GM19043 (cell line): ENCODE measurements around the gene CALN1.

Experiments used
- ATAC-seq: cut with Tn5 transposase; IDR thresholded peaks from one replicate; pipeline ENCODE4 v1.9.1; 2021; ENCODE audit warnings: low read depth; ENCODE audit not compliant: unreplicated experiment

The CALN1 gene

DNA sequence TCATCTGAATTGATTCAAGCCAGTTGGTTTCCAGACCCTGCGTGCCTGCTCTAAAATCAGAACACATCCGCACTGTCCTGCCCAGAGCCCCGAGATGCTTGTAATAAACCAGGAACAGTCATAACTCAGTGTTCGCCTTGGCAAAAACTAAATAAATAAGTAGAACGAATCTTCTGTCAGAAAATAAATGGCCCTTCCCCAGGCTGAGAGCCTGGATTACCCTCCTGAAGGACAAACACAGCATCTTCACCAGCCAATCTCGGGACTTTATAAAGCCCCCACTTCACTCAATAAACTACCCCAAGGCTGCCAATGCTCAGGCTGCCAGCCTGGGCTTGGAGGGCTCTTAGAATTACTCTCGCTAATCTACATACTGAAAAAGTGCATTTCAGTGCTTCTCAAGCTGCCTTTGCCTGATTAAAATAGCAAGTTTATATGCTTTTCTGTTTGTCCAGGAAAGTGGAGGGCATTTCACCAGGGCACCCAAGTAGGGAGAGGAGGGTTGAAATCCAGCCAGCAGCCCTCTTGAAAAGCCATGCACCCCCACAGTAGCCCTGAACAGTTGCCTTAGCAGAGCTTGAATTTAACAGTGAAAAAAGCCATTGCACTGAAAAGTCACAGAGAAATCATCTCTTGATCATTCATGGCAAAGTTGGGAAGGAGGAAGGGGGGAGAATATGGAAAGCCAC is 136.6 kb downstream of the CALN1 start:
- no peak for ATAC-seq

GRCh38 chr7:72272479-72272878 is 139.7 kb downstream of the CALN1 start:
- ATAC-seq: no peak

DNA sequence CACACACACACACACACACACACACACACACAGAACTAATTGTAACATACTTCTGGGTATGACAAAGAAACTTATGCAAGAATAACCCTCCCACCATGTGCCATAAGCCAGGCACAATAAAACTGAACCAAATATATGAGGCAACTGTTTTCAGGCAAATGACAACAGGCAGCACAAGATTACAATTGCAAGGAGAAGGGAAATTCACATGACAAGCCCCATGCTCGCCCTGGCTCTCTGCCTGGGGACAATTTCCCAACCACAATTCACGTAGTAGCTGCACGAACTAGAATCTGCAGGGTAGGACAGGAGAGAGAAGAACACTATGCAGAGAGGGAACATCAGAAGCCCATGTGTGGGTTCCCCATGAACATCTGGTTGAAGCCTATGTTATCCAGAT is 143.3 kb downstream of the CALN1 start:
- no peak for ATAC-seq

- no peak for ATAC-seq
Observed at GRCh38 chr7:72268090-72268489, 144.0 kb downstream of the CALN1 start.

- ATAC-seq: no peak
Observed at GRCh38 chr7:72267291-72267800, 144.8 kb downstream of the CALN1 start.

GRCh38 chr7:72266771-72267170 is 145.4 kb downstream of the CALN1 start:
- ATAC-seq: no peak

DNA sequence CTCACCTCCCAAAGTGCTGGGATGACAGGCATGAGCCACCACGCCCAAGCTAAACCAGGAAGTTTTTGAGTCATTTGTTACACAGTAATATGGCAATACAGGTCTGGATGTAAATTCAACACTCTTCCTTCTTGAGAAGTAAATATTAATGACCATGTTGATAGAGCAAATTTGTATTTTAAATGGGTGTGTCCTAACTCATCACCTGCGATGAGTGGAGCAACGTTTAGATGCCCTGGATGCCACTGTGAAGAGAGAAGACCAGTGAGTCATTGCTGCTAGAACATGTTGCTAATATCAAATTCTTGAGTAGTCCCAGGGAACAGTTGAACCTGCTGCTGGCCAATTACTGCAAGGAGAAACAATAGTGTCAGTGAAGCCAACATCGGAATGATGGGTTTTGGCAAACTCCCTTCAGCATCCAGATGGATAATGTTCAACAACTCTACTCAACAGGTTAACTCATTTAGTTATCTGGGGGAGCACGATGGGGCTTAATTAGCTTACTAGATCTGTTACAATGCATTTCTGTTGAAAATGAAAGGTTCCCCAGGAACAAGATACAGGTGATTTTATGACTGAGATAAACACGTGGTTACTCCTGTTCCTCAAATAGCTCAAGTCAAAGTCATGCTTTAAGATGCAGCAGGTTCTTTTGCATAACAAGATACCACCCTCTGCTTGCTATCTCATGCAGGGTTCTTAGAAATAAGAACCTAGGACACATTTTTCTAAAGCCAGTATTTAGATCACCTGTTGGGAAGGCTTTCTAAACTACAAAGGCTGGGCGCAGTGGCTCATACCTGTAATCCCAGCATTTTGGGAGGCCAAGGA is 146.8 kb downstream of the CALN1 start:
- no peak for ATAC-seq

- no peak for ATAC-seq
Observed at GRCh38 chr7:72260406-72260805, 151.7 kb downstream of the CALN1 start.

- no peak for ATAC-seq
Observed at GRCh38 chr7:72258074-72258473, 154.1 kb downstream of the CALN1 start.

DNA sequence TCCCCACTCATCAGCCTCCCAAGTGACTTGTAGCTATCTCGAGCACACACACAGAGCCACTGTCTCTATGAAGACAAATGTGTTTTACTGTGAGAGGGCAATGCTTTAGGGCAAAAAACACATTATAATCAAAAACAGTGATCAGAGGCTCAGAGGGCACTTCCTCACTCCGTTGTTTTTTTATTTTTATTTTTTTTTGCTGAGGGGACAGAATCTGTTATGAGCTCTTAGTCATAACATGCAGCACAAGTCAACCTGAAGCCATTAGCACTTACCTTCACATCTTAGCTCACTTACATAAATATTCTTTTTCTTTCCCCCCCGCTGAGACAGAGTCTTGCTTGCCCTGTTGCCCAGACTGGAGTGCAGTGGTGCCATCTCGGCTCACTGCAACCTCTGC is 157.7 kb downstream of the CALN1 start:
- ATAC-seq: no peak

DNA sequence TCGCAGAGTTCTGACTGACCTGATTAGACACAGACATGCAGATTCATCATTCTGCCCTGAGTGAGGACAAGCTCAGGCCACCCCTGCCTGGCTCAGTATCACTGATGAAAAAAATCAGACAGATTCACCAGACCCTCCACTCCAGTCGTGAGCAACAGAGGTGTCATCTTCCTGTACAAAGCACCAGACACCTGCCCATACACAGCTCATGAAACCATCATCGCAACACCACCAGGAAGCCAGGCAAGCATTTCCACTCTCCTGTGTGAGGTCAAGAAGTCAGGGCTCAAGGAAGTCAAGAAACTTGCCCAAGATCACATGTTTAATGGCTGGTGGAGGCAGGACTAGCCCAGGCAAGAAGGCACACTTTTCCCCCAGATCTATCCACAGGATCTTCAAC is 163.0 kb downstream of the CALN1 start:
- no peak for ATAC-seq

DNA sequence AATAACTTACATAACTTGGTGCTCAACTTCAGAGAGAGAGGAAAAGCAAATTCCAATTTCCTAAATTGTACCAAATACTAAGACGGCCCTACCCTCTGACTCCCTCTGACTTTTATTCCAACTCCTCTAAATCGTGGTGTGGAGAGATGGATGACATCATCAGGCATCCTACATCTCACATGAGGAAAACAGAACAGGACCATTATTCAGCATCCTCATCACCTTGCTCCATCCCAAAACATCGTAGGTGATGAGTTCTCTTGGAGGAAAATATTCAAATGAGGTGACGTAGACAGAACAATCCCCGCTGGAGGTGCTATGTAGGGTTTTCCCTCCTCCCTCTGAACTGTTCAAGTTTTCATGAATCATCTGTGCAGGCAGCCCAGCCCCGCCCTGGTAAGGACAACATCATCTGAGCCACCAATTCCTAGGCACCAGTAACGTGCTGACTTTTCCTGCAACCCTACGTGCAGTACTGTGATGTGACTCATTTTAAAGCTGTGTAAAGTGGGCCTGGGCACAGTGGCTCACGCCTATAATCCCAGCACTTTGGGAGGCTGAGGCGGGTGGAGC is 167.2 kb downstream of the CALN1 start:
- ATAC-seq: no peak

DNA sequence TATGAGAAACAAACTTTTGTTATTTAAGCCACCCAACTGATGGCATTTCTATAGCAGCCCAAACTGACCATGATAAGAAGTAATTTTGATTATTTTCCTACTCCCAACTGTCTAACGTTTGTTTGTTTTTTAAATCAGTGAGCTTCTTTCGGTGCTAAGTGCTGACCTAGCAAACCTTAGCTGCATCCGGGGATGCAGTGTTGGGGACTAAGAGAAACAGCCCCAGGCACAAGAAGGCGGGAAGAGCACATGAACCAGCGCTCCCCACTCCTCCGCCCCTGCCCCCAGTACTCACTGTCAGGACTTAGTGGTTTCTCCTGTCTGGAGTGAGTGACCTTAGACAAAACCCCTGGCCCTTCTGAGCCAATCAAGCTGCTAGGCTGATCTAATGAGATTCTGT is 168.8 kb downstream of the CALN1 start:
- ATAC-seq: no peak

DNA sequence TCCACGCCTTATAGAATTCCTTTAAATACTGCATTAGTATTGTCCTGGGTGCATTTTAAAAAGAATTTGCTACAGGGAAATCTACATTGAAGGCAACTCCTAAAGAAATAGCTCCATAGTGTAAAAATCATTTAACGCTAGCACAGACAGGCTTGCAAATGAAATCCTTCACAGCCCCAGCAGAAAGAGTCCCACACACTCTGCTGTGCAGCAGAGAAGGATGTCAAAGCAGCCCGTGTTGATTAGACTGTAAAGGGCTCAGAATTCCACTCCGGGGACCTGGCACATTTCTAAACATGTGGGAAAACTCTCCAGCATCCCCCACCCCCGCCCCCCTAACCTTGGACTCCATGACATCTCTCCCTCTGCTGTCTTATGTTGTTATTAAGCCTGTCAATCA is 176.8 kb downstream of the CALN1 start:
- ATAC-seq: no peak

- ATAC-seq: no peak
Observed at GRCh38 chr7:72234086-72234485, 178.1 kb downstream of the CALN1 start.

DNA sequence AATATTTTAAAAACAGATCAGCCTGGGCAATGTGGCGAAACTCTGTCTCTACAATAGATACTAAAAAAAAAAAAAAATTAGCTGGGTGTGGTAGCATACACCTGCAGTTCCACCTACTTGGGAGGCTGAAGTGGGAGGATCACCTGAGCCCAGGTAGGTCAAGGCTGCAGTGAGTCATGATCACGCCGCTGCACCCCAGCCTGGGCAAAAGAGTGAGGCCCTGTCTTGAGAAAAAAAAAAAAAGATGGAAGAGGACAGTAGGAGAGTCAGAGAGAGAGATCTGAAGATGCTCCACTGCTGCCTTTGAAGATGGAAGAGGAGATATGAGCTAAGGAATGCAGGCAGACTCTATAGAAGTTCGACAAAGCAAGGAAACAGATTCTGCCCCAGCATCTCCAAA is 181.9 kb downstream of the CALN1 start:
- no peak for ATAC-seq

- ATAC-seq: no peak
Observed at GRCh38 chr7:72223351-72223750, 188.8 kb downstream of the CALN1 start.

DNA sequence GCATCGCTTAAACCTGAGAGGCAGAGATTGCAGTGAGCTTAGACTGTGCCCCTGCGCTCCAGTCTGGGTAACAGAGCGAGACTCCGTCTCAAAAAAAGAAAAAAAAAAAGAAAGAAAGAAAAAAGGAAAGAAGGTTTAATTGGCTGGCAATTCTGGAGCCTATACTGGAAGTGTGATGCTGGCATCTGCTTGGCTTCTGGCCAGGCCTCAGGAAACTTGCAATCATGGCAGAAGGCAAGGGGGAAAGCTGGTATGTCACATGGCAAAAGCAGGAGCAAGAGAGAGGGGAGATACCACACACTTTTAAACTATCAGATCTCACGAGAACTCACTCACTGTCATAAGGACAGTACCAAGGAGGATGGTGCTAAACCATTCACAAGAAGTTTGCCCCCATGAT is 190.0 kb downstream of the CALN1 start:
- ATAC-seq: no peak

- no peak for ATAC-seq
Observed at GRCh38 chr7:72219500-72219899, 192.6 kb downstream of the CALN1 start.

DNA sequence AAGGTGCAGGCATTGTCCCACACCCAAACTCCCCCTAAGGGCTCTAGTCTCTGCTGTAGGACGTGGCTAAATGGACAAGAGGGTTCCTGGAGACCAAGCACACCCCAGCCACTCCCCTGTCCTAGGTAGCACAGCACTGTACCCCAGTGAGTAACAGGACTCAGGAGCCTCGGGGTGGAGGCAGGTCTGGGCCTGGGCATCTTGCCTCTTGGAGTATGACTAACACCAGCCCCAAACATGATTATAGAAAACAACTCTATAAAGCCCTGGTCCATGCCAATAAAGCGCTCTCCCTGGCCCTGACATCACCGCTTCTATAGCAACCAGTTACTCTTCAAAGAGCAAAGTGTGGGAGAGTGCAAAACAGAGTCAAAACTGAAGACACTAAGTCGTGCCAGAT is 195.0 kb downstream of the CALN1 start:
- ATAC-seq: no peak

- ATAC-seq: no peak
Observed at GRCh38 chr7:72213769-72214168, 198.4 kb downstream of the CALN1 start.

DNA sequence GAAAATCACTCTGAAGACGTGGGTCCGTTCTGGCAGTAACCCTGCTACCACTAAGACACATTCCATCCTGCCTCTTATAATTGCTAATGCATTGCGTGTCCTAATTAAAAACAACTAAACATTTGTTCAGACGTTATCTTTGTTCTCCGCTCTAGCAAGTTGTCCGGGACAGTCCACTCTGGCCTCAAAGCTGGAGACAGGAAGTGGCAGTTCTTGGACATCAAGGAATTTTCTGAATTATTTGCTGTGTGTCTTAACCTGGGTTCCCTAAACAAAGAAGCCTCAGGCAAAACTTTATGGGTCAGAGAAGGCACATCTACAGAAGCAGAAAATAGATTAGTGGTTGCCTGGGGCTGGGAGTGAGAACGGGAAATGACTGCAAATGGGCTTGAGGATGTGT is 199.1 kb downstream of the CALN1 start:
- no peak for ATAC-seq
